Activated gamma-delta T cell (primary cell): ENCODE data around the gene CISH.

Experiments
- DNase-seq: peaks from one replicate; lab custom pipeline; 2025; lab: John Stamatoyannopoulos, UW

CISH gene

DNA sequence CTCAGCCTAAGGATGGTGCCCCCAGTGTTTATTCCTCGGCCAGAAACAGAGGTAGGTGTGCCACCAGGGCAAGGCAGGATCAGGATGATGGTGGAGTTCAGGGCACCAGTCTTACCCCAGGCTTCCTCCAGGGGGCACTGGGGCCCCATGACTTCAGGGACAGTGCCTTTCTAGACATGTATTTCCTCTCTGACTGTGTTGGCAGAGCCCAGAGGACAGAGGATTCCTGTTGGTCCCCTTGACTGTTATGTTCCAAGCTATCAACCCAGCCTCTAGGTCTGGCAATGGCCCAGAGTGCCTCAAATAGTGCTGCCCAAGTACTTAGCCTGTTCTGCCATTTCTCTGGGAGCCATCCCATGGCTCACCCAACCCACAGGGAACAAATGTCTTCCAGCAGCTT, 39.4 kb downstream of the CISH start:
- DNase-seq: no peak

- no peak for DNase-seq
Measured at GRCh38 chr3:50571486-50571885, 40.1 kb downstream of the CISH start.

DNA sequence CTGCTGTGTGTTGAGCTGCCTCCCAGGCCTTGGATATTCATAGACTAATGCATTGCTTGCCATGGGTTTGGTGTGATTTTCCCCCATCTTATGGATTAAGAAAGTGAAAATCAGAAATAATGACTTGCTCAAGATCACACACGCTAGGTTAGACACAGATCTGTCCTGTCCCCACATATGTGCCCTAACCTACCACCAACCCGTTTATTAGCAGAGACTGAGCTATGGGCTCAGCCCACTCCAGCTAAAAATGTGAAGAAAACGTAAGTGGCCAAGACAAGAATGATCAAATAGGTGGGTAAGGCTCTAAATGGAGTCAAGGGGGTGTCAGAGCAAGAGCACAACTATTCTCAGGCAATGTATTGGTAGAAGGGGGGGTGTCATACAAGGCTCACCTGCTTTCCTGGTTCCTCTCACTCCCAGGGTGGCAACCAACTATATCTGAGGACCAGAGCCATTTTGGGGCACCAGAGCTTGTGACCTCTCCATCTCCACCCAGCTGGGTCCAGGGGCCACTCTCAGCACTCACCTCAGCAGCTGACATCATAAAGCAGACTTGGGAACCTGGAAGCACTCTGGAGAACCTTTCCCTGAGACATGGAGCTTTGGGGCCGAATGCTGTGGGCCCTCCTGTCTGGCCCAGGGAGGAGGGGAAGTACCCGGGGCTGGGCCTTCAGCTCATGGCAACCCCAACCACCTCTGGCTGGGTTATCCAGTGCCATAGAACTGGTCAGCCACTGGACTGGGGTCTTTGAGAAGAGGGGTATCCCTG, 40.9 kb downstream of the CISH start:
- DNase-seq: no peak

GRCh38 chr3:50568947-50569749, 42.4 kb downstream of the CISH start, which contains the start of gene HEMK1:
Gene HEMK1, plus strand, starts transcription at chr3:50569522. Its CDS starts 1,583 bp downstream, at chr3:50571105.
- peak; percentile 71 for DNase-seq

DNA sequence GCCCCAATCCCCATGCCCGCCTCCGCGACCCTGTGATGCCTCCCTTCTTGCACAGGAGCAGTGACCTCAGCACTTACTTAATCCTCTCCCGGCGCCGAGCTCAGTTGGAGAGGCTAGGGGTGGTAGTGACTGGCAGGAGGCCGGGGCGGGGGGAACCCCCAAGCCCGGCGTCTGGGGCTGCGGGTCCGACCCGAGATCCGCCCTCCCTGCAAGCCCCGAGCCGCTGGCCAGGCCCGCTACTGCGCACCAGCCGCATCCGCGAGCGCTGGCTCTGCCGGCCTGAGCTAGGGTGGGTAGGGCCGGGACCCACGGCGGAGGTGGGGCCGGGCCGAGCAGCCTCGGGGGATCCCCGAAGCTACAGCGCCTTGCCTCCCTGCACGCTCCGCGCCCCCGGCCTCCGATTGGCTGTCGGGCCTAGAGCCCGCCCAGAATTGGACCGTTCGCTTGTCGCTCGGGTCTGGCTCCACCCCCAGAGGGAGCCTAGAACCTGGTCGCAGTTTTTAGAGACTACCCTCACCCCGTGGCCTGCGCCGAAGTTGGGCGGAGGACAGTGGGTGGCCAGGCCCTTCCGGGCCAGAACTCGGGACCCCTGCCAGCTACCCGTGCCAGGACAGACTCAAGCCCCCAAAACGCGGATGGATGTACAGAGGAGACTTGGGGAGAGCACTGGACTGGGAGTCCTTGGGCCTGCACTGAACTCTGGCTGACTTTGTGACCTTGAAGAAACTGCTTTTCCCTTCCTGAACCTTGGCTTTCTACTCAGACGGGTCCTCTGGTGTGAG, 44.0 kb downstream of the CISH start, which contains the start of gene C3orf18:
Gene C3orf18, minus strand, starts transcription at position 362 of the 782 bp plus-strand sequence. CDS start 2,048 bp downstream, outside the sequence.
- peak; percentile 92 for DNase-seq

DNA sequence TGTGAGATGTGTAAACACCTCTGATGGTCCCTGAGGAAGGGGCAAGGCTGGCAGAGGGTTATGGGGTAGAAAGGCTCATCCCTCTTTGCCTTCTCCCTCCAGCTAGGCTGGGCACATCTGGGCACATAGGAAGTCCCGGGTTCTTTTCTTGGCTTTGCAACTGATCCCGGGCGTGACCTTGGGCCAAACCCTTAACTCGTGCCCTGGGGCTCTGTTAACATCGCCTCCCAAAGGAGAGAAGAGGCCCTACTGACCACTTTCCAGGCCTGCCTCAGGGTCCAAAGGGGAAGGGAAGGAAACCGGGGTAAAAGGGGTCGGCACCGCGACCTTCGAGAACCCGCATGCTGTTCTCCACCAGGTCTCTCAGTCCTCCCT, 44.6 kb downstream of the CISH start:
- no peak for DNase-seq

GRCh38 chr3:50564321-50564720, 47.3 kb downstream of the CISH start:
- no peak for DNase-seq

DNA sequence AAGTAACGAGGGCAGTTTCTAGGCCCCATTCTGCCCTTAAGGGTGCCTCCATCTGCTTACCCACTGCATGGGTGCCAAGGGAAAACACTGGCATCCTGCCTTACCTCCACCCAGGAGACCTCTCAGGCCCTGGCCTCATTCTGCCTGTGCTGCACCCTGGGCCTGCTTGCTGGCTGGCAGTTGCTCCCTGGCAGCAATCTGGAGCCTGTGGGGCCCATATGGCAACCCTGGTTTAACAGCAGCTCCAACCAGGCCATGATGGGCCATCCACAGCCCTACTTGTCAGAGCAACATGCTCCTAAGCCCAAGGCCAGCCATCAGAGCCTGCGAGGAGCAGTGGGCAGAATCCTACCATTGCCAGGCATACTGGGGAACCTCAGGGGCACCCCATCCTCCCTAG, 47.7 kb downstream of the CISH start:
- DNase-seq: no peak

GRCh38 chr3:50562861-50563260, 48.7 kb downstream of the CISH start:
- no peak for DNase-seq

DNA sequence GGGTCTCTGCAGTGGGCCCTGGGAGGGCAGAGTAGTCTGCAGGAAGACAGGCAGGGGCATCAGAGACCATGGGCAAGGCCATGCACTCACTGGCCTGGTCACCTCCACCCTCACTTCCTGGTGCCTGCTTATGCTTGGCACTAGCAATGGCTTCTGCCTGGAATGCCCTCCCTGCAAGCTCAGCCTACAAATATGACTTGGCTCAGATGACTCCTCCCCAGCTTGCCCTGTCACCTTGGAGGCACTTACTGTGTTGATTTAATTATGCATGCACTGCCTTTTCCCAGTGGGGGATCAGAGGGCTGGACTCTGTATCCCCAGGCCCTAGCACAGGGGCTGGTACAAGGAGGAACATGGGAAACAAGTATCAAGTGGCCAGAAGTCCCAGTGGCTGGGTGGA, 51.9 kb downstream of the CISH start:
- DNase-seq: no peak

DNA sequence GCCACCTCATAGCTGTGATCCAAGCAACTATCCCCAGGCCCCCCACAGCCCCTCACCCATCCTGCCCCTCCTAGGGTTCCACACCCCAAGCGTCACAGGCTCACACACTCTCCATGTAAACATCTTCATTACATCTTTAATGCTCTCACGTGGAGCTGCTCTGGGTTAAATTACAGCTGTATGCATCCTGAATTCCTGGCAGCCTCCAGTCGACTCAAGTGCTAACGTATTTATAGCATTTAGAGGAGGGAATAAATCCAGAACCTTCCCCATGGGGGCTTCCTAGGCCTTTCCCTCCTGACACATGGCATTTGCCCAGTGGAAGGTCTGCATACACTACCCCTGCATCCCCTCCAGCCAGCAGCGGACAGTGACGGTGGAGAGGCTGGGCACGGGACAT, 53.7 kb downstream of the CISH start:
- no peak for DNase-seq

GRCh38 chr3:50557106-50557505, 54.5 kb downstream of the CISH start:
- no peak for DNase-seq
